Activated T-cell treated with anti-CD3 and anti-CD28 coated beads, Interleukin-2, amount 50 U/mL, for 48 hours (primary cell): ENCODE measurements around the gene IRAG1.
"Not testable (repeated sequence)": the region's sequence is repeated elsewhere in the genome, so short reads cannot be mapped to it uniquely, and the experiment has no call there.

ENCODE experiments used
- DNase-seq, 2 experiments: peaks; one replicate each; pipeline ENCODE4 v3.0.0-alpha.2; 2020

Gene IRAG1

DNA sequence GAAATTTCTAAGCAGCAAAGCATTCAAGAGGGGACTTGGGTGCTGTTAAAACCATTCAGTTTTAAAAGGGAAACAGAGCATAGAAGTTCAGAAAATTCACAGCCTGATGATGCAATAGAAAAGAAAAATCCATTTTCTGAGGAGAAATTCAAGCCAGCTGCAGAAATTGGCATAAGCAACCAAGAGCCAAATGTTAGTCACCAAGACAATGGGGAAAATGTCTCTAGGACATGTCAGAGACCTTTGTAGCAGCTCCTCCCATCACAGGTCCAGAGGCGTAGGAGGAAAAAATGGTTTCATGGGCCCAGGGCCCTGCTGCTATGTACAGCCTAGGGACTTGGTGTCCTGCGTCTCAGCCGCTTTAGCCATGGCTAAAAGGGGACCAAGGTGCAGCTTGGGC lies 5.5 kb upstream of the IRAG1 start:
- no peak for DNase-seq

DNA sequence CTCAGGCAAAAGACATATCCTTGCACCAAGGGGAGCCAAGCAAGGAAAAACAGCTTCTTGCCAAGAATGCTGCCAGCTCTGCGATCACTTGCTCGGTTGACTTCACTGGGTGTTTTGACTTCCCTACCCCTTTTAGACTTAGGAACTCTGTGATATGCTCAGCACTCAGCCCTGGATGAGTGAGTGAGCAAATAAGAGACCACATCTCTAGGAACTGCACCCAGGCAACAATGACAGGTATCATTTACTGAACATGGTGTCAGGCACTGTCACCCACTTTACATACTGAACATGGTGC lies 3.7 kb upstream of the IRAG1 start:
- DNase-seq, result no peak

DNA sequence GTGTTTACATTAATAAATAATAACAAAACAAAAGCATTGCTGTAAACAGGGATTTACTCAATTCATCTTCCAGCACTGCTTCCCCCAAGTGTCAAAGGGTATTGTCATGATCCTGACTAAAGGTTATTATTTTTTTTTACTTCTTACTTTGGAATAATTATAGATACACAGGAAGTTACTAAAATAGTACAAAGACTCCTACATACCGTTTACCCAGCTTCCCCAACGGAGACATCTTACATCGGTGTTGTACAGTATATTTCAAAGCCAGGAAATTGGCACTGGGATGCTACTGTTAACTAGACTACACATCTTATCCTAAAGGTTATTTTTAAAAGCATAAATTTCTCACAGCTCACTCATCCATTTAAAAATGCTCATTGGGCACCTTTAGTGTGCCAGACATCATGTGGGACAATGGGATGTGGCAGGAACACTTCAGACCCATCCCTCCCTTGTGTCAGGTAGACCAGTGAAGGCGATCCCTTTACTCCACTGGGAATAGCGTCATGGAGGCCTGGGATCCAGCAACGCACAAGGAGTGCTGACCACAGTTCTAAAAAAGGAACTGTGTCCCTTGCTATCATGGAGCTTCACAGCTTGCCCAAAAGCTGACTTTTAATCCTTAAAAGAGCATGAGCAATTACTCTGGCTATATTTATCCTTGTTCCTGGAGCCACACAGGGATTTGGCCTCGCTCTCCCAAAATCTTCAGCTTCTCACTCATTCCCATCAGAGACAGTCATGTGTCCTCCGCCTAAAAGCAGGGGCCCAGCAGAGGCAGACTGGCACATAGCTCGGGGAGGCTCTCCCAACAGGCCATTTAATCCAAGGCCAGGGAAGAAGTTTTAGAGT lies 3.1 kb upstream of the IRAG1 start:
- no peak for DNase-seq

DNA sequence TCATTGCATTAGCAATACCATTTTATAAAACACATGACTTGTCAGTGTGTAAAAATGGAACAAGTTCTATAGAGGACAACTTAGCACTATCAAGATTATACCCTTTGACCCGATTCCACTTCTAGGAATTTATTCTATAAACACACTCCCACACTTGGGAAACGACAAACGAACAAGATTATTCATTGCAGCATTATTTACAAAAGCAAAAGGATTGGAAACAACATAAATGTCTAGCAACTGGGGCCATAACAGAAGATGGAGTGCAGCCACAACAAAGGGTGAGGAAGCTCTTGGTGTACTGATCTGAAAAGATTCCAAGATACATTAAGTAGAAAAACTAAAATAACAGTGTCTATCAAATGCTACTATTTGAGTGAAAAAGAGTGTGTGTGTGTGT lies 2.3 kb upstream of the IRAG1 start:
- DNase-seq, result no peak

DNA sequence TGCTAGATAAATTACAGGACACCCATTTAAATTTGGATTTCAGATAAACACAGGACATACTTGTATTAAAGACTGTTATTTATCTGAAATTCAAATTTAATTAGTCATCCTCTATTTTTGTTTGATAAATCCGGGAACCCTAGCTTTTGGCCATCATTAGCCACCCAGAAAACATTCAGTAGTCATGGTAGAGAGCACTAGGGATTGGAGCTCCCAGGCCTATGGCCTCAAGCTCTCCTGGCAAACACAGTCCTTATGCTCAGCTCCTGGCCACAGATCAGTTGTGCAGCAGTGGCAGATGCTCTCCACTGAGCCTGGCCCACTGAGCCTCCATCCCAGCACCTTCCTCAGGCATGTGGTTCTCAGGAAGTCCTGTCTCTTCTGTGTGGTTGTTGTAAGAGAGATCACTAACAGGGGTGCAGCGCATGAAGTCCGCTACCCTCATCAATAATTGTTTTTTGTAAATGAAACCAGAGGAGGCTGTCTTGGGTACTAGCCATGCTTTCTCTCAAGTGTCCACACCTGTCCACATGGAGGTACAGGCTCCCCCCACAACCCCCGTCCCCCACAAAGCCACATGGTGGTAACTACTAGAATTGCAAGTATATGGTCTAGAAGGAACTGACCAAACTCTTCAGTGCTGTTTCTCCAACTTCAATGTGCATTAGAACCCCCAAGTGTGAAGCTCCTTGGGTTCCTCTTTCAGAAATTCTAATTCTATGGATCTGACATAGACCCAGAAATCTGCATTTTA lies 1.1 kb upstream of the IRAG1 start:
- DNase-seq, result no peak

DNA sequence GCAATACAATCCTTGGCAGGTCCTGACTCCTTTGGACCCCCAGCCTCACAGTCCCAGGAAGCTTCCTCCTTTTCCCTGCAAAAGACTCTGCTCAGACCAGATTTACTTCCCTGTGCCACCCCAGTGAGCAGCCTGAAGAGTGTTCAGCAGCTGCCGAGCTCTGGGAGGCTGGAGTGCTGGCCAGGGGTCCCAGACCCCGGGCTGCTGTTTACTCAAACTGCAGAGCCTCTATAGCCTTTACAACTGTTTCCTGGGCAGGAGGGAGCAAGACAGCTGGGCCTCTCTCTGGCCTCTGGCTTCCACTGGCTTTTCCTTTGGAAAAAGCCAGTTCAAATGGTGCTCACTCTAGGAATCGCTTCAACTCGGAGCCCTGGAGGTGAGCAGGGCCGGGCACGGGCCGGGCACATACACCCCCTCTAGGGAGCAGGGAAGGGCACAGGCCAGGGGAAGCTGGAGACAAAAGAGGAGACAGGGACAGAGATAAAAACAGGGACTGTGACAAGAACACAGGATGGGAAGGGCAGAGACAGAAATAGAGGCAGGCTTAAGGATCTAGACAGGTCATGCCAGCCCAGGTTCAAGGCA lies 932 bp downstream of the IRAG1 start:
- DNase-seq, result no peak

DNA sequence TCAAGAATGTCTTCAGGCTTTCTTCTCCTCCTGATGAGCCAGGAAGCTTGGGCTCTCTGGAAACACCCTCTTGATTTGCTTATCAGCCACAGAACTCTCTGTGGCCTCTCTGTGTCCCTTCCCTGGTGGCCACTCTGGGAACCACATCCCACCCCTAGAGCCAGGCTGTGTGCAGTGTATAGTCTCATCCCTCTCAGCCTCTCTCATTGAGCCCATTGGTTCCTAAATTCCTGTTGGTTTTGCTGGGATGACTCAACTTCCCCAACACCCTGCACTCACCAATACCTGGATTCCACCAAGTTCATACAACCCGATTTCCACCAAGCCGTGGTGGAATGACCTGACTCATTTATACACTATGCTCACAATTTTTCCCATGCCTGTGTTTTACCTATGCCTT lies 5.2 kb downstream of the IRAG1 start:
- no peak for DNase-seq

DNA sequence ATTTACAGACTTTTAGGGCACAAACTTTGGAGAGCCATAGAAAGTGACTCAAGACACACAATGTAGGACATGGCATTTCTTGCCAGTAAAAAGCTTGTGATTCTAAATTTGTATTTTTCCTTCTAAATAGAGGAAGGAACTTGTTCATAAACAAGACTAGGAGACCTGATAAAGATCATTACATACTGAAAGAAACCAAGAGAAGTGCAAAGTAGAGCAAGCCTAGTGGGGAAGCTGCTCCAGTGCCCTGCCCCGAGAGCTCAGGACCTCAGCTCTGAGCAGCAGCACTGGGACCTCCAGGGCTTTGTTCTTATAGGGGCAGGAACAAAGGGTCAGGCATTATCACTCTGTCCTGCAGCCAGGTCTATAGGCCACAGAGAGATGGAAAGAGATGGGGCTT lies 7.2 kb downstream of the IRAG1 start:
- no peak for DNase-seq

DNA sequence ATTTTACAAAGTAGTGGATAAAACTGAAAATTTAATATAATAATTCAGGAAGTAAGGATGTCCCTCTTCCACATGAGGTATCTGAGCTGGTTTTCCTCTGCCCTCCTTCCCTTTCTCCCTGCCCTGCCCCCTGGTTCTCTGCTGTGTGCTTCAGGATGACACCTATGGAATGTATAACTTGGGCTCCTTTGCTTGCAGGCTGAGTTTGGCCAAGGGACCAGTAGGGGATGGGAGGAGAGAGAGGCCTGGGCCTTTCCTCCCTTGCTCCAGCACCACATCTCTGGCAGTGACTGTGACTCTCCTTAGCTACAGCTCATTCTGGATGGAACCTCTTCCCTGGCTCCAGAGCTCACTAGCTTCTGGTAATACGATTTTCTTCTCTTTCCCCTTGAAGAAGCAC lies 10.1 kb downstream of the IRAG1 start:
- DNase-seq, result no peak

DNA sequence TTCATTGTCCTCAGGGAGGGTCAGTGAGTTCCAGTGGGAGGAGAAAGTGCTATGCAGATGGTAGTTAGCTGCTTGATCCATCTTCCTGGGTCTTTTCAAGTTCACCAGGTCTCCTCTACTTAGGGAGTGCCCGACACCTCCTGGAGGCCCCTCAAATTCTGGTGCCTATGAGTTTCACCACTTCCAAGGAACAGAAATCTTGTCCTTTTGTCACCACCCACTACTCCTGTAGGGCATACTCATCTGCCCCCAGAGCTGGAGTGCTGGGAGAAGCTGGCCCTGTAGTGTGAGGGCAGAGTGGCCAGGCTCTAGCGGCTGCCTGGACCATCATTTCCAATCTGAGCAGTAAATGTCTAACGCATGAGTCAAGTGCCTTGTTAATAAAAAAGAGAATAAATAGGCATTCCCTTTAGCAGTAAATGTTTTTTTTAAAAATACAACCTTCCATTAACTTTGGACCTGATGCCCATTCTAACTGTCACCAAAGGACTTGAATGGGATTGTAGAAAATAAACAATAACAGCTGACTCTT lies 12.5 kb downstream of the IRAG1 start:
- DNase-seq, result no peak

DNA sequence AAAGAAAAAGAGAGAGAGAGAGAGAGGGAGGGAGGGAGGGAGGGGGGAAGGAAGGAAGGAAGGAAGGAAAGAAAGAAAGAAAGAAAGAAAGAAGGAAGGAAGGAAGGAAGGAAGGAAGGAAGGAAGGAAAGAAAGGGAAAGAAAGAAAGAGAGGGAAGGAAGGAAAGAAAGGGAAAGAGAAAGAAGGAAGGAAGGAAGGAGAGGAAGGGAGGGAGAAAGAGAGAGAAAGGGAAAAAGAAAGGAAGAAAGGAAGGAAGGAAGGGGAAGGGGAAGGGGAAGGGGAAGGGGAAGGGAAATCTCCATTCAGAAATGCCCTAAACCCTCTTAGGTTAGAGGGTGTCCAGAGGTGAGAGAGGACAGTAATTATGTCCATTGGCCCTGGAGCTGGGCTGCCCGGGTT lies 13.3 kb downstream of the IRAG1 start:
- not testable (repeated sequence) for DNase-seq

DNA sequence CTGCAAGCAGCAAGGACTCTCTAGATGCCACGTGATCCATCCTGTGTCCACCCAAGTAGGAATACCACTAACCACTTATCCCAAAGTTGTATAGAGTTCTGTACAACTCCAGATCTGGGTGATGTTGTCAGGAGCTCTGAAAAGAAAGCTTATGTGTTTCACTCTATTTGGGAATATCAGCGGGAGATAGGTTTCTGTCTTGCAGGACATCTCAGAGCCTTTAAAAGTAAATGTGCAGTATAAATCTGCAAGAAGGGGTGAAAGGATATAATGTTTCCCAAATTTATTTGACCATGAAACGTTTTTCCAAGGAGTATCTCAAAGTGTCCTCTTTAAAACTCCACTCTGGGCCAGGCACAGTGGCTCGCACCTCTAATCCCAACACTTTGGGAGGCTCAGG lies 13.9 kb downstream of the IRAG1 start:
- DNase-seq, result no peak

DNA sequence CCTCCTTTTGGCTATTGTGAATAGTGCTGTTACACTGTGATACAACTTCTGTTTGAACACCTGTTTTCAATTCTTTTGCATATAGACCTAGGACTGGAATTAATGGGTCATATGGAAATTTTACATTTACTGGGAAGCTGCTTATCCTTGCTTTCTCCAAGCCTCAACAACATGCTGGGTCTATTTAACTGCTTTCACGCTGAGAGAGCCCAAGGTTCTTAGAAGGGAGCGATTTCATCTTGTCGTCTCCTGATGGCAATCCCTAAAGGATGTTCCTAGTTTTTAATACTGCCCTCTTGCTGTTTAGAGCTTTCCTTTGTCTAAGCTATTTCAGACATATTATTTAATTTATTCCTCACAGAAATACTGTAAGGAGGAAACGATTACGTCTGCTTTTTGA lies 15.5 kb downstream of the IRAG1 start:
- DNase-seq, result no peak

DNA sequence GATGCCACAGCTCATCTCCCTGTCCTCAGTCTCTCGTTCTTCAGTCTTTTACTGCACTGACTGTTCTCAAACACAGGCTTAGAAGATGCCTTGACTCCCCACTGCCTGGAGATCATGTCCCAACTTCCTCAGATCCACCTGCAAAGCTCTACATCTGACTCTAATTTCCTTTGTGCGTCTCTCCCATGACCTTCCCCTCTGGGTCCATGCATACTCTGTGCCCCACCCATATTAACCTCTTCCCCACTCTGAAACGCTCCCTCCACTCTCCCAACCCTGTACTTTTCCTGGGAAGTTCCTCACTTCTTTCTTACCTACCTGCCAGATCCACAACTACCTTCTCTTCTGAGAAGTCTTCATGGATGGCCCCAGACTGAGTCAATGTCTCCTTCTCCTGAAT lies 16.6 kb downstream of the IRAG1 start:
- DNase-seq, result no peak

DNA sequence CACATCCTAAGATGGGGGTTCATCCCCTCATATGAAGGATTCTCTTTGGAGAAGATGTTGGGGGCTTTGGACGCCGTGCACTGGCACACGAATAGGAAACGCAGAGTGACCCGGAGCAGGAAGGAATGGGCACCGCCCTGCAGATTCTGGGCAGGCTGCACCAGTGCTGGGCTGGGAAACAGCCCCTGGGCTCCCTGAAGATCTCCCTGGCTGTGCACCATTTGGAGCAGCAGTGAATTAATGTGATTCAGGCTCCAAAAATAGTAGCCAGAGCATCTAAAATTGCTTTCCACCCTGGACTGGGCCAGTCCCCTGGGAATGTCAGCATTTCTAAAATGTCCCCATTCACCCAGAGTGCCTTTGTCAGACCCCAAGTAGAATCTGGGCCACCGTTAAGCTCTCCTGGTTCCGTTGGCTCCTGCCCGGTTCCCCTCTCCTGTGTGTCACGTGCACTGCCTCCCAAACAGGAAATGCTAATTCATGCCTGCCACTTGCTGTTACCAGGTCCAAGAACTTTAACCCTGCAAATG lies 18.6 kb downstream of the IRAG1 start:
- no peak for DNase-seq

DNA sequence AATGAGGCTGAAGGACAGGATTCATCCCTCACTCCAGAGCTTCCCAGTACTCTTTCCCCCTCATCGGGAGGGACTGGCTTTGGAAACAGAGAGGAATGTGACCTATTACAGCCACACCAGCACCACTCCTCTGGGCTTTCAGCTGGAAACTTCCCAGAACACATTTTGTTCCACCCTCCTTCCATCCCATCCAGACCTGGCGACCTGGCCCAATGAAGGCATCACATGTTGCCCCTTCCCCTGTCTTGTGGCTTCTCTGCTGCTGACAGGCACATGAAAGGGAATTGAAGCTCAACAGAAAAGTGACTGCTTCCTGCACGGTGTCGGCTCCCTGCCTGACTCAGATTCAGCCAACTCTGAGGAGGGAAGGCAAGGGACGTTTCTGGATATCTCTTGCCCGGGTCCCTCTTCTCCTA lies 19.1 kb downstream of the IRAG1 start:
- no peak for DNase-seq

DNA sequence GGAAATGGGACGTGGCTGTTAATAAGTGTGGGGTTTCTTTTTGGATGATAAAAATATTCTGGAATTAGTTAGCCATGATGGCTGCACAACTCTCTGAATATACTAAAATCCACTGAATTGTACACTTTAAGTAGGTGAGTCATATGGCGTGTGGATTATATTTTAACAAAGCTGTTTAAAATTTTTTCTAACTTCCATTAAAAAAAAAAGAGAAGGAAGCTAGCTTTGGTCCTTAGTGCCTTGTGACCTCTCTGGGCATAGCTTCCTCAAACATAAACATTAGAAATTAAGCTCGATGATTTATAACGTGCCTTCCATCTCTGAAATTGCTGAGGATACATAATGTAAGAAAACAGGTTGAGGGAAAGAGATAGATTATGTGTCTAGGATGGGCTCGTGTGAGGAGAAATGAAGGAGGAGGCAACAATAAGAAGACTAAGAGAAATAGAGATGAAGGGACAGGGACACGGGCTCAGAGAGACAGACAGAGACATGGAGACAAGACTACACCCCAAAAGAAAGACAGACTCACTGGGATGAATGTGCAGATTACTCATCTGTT lies 20.0 kb downstream of the IRAG1 start:
- DNase-seq, result no peak

DNA sequence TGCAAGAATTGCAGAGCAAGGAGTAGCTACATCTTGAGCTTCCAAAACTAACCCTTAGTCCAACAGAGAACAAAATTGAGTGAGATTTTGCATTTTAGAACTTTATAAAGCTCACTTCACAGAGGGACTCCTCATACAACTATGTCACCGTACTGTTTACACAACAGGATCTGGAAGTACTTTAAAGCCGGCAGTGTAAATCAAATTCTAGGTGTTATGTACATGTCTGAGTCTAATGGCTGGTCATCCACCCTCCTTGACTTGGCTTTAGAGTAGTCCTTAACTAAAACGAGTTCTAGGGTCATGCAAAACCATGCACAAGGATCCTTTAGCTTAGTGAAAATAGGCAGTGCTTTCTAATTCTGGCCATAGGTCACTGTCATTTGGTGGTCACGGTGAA lies 23.5 kb downstream of the IRAG1 start:
- no peak for DNase-seq

DNA sequence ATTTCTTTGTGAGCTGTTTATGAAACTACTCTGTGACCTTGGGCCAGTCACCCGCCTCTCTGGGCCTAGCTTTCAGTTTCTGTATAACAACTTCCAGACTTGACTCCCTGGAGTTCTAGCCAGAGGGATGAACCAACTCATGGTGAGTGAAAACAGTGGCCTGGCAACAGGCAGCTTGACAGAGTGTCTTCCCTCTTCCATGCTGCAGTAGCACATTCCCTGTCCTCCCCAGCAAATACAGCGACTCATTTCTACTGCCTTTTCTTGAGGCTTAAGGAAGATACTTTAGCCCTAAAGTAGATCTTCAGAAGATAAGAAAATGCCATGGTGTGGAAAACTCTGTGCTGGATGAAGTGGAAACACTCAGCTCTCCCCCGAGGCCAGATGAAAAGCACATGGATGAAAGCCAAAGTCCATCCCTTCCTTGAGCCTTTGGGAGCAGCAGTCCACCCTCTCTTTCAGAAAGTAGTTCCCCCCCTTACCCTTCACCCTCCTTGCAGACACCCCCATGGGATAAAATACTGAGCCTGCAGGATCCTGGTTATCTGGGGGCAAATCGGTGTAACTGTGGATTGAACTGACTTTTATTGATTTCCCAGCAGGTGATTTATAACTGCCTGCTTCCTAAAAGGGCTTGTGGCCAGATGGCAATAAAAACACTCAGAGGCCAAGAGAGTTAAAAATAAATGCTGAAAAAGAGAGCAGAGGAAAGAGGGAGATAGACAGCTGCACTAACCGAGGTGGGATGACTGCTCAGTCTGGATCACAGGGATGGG lies 24.1 kb downstream of the IRAG1 start:
- DNase-seq, result no peak

DNA sequence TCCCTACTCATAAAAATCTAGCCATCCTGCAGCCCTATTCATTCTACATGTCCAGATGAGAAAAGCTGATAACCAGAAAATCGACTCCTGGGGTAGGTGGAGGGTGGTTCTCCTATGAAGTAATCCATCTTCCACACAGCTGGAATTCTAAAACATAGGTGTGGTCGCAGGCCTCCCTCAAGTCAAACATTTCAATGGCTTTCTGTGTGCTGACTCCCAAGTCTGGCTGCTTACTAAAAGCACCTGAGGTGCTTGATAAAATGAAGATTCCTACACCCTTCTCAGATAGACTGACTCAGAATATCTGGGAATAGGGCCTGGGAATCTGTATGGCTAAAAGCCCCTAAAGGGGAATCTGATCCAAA lies 26.1 kb downstream of the IRAG1 start:
- no peak for DNase-seq

DNA sequence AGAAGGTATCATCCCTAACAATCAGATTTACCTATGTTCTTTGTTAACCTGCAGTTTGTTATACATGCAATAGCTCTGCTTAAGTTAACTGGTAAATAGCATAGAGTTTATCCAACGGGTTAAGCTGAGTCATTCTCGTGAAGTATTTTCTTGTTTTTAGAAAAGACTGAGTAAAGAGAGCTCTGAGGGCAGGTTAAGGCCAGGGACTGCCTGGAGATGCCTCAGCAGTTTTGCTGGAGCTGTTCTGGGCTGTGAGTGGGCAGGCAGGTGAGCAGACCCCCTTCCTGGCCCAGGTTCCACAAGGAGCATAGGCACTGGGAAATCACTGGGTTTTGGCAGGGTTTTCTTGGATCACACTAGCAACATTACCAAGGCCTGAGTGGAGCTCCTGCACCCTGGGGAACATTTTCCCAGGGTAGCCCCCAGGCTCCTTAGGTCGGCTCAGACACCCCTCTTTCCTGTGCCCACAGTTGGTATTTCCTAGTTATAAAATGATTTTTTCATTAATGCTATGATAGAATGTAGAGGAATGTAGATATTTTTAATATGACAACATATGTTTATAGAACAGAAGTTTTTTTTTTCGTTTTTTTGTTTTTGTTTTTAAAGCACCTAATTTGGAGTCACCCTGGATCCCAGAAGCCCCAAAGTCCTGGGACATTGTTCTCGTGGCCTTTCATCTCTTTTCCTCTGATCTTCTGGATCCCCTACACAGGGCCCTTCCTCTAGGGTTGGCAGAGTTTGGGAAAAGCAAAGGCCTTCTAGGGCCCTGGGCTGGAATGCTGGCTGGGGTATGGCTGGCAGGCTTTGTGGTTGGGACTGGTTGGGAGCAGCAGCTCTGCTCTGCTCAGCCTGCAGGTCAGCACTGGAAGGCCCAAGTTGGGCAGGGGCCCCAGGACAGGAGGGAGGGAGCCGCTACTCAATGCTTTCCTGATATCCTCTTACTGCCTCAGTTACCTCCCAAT lies 26.7 kb downstream of the IRAG1 start:
- DNase-seq, result no peak

DNA sequence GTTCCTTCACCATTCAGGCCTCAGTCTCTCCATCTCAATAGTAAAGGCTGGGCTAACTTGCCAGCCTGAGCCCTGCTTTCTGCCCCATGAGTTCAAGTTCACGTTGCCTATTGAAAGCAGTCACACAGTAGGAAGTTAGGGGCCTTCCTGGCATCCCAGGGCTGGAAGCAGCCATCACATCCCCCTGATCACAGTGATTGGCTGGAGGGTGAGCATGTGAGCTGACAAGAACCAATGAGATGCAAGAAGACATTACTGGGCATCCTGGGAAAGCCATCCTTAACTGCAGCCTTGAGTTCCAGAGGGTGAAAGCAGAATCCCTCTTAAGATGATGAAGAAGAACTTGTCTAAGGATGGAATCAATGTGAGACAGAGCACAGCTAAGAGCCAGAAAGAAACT lies 29.1 kb downstream of the IRAG1 start:
- no peak for DNase-seq
